Large intestine (tissue), 12 donors: ENCODE results near the gene EXOC1L. TPM values are rescaled to one million over a fixed set of nuclear protein-coding genes. Genes with fewer than 3 reads are reported as not detected.

Experiments used
- DNase-seq, 2 donors: peaks; one replicate each; pipeline versions ENCODE4 v3.0.0 to v3.0.0-alpha.2; 2013
- H3K27ac ChIP-seq: one replicate; pipeline ENCODE4 v1.5.1; 2013; ENCODE audit warnings: low read length
- H3K27me3 ChIP-seq: 2 replicates; pipeline ENCODE4 v1.6.1; 2013; ENCODE audit warnings: low read length; ENCODE audit not compliant: control insufficient read depth, insufficient read depth
- H3K36me3 ChIP-seq: 2 replicates; pipeline ENCODE4 v1.6.1; 2013; ENCODE audit warnings: low read length; ENCODE audit not compliant: control insufficient read depth, insufficient read depth
- H3K4me1 ChIP-seq: one replicate; pipeline ENCODE4 v1.6.1; 2013; ENCODE audit warnings: low read length; ENCODE audit not compliant: control insufficient read depth, insufficient read depth
- H3K4me3 ChIP-seq: one replicate; pipeline ENCODE4 v1.5.1; 2013; ENCODE audit warnings: low read length
- H3K9me3 ChIP-seq: one replicate; pipeline ENCODE4 v1.6.1; 2013; ENCODE audit warnings: mild to moderate bottlenecking, low read depth, low read length, moderate library complexity; ENCODE audit not compliant: control insufficient read depth
- WGBS: methylation state at CpG from one replicate; pipeline ENCODE4 v1.1.5; 2013; ENCODE audit warnings: low lambda C conversion rate; ENCODE audit not compliant: insufficient coverage; 5-methylcytosine and 5-hydroxymethylcytosine counted together
- long read RNA-seq, 11 donors: transcript quantifications; one replicate each; lab custom pipeline, GENCODE V29; 2026
- polyA plus RNA-seq: library from polyadenylated mRNA; unstranded; fragments of 120-200 nt; gene quantifications from one replicate; pipeline ENCODE4 v1.2.1, GENCODE V29; 2013

Gene EXOC1L, protein sequence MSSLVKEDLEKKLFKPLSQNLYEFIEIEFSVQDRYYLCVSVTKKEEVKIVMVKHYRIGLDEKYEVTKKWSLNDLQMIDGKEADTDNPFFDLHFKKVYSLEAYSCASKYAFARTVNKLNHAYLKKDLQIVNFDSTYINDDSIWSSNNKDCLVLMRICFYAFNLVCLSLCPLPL
- polyA plus RNA-seq: not detected
- long read RNA-seq, donor 1: 0 reads
- long read RNA-seq, donor 2: 0 reads
- long read RNA-seq, donor 3: 0 reads
- long read RNA-seq, donor 4: 0 reads
- long read RNA-seq, donor 5: 0 reads
- long read RNA-seq, donor 6: 0 reads
- long read RNA-seq, donor 7: 0 reads
- long read RNA-seq, donor 8: 0 reads
- long read RNA-seq, donor 9: 0 reads
- long read RNA-seq, donor 10: 0 reads
- long read RNA-seq, donor 11: 0 reads

DNA sequence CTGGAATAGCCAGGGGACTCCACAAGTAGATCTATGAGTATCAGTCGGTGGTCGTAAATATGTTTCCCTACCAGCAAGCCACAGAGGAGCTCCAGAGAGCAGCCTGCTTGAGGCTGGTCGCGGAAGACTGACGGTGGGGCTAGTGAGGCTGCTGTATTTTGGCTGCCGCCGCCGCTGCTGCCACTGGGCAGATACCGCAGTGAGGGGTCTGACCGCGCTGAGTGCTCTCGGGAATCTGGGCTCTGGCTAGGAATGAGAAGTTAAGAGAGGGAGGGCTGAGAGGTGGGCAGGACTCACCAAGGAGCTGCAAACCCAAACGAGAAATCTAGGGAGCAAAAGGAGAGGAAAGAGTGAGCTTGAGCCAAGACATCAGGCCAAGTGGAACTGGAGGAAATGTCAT, at the start of gene EXOC1L:
TSS of gene EXOC1L (plus strand) at position 157 of the 400 bp plus-strand sequence. CDS start at position 394, 237 bp downstream.
- no CpG with 5 or more reads among the region's 13 CpGs for WGBS
- no peak for DNase-seq
- H3K4me1 ChIP-seq: no peaks in the 10 kb centered on the region
- no peaks in the 10 kb centered on the region for H3K9me3 ChIP-seq
- no peak within 1 kb of the TSS for H3K27ac ChIP-seq
- peaks cover 13% of the 10 kb centered on the region for H3K27me3 ChIP-seq
- H3K4me3 ChIP-seq: no peak within 1 kb of the TSS
- H3K36me3 ChIP-seq: no peaks in the 10 kb centered on the region

- 58% methylated on average over 2 of the region's 3 CpGs for WGBS
- Histone ChIP-seq H3K36me3 (no peaks in the 10 kb centered on the region), H3K27me3 (no peaks in the 10 kb centered on the region), H3K4me1 (no peaks in the 10 kb centered on the region), H3K27ac (no peak overlapping the region), H3K4me3 (no peak overlapping the region), H3K9me3 (no peaks in the 10 kb centered on the region)
- DNase-seq: no peak
These were observed 48.9 kb upstream of the EXOC1L start for GRCh38 chr4:55770662-55771061.

DNA sequence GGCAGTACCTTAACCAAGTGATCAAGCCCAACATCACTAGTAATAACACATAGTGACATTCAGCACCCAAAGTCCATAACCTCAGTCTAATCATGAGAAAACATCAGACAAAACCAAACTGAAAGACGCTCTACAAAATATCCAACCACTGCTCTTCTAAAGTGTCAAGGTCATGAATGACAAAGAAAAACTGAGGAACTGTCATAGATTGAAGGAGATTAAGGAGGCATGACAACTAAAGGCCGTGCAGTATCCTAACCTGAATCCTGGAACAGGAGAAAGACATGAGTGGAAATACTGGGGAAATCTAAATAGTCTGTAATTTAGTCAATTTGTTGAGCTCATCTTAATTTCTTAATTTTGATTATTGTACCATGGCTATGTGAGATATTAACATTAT, 38.2 kb upstream of the EXOC1L start:
- no CpG with 5 or more reads among the region's 2 CpGs for WGBS
- H3K36me3 ChIP-seq: no peaks in the 10 kb centered on the region
- no peak overlapping the region for H3K4me3 ChIP-seq
- no peaks in the 10 kb centered on the region for H3K9me3 ChIP-seq
- DNase-seq: no peak
- peaks cover 6% of the 10 kb centered on the region for H3K27me3 ChIP-seq
- no peaks in the 10 kb centered on the region for H3K4me1 ChIP-seq
- no peak overlapping the region for H3K27ac ChIP-seq

- Histone ChIP-seq H3K36me3 (no peaks in the 10 kb centered on the region), H3K27ac (no peak overlapping the region), H3K27me3 (peaks cover 6% of the 10 kb centered on the region), H3K9me3 (no peaks in the 10 kb centered on the region), H3K4me1 (no peaks in the 10 kb centered on the region), H3K4me3 (no peak overlapping the region)
- DNase-seq: no peak
- no CpG with 5 or more reads among the region's 1 CpG for WGBS
These were observed 37.8 kb upstream of the EXOC1L start for GRCh38 chr4:55781812-55782211.

DNA sequence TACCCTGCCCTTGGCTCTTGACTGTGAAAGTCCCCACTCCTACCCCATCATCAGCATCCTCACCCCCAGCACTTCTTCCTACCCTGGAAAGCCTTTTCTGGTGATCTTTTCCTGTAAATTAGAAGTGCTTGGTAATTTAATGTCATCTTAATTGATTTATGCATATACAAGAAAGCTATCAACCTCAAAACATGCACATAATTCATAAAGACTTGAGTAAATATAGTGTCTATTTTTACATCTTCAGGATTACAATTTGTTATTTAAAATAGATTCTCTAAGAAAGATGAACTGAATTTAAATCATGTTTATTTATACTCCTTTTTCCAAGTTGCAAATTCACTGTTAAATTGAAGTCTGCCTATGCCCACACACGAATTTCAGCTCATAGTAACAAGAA, 36.0 kb upstream of the EXOC1L start:
- Histone ChIP-seq H3K9me3 (no peaks in the 10 kb centered on the region), H3K27me3 (peaks cover 6% of the 10 kb centered on the region), H3K27ac (no peak overlapping the region), H3K4me1 (no peaks in the 10 kb centered on the region), H3K36me3 (no peaks in the 10 kb centered on the region), H3K4me3 (no peak overlapping the region)
- DNase-seq: no peak
- 60% methylated on average over 1 of the region's 1 CpG for WGBS

DNA sequence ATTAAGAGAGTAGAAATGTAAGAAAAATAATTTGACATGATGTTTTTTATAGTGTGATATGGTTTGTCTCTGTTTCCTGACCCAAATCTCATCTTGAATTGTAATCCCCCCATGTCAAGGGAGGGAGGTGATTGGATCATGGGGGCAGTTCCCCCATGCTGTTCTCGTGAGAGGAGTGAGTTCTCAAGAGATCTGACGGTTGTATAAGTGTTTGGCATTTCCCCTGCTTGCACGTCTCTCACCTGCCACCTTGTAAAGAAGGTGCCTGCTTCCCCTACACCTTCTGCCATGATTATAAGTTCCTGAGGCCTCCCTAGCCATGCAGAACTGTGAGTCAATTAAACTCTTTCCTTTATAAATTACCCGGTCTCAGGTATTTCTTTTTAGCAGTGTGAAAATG, 34.8 kb upstream of the EXOC1L start:
- no peak overlapping the region for H3K4me3 ChIP-seq
- H3K36me3 ChIP-seq: no peaks in the 10 kb centered on the region
- H3K4me1 ChIP-seq: no peaks in the 10 kb centered on the region
- WGBS: 60% methylated on average over 1 of the region's 4 CpGs
- H3K27me3 ChIP-seq: peaks cover 6% of the 10 kb centered on the region
- no peak for DNase-seq
- no peaks in the 10 kb centered on the region for H3K9me3 ChIP-seq
- H3K27ac ChIP-seq: no peak overlapping the region

DNA sequence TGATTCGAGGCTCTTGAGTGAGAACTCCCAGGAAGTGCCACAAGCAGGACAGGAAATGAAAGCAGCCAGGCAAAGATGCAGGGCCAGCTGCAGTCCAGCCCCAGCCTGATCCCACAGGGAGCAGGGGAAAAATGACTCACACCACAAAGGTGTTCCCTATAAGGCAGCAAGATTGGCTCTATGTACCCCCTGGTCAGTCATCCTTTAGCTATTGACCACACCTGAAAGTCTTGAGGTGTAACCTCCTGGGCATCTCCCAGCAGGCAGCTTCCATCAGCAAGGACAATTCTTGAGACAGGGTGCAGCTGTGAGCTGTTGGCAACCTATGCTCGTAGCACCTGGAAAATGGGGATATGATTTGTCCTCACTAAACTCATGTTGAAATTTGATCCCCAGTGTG, 27.9 kb upstream of the EXOC1L start:
- no CpG with 5 or more reads among the region's 2 CpGs for WGBS
- no peaks in the 10 kb centered on the region for H3K9me3 ChIP-seq

DNA sequence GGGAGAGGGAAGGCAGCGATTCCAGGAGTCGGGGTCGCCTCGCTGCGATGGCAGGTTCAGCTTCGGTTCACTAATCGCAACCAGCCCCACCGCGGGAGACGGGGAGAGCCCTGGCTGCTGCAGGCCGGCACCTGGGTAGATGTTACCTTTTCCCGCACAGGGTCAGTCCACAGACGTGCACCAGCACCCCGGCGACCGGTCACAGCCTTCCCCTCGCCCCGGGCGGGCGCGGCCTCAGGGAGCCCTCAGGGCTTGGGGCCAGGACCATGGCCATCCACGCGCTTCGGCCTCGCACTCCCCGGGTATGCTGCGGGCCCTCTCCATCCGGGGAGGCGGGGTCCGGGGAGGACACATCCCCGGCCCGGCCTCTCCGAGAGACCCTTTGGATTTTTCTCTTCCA, 26.1 kb upstream of the EXOC1L start:
- H3K36me3 ChIP-seq: no peaks in the 10 kb centered on the region
- no peaks in the 10 kb centered on the region for H3K9me3 ChIP-seq
- no peak overlapping the region for H3K4me3 ChIP-seq
- H3K27ac ChIP-seq: no peak overlapping the region
- no CpG with 5 or more reads among the region's 33 CpGs for WGBS
- no peaks in the 10 kb centered on the region for H3K4me1 ChIP-seq
- H3K27me3 ChIP-seq: peaks cover 39% of the 10 kb centered on the region
- no peak for DNase-seq

More for the DNA sequence above, 27.9 kb upstream of the EXOC1L start:
- Histone ChIP-seq H3K4me1 (no peaks in the 10 kb centered on the region), H3K36me3 (no peaks in the 10 kb centered on the region), H3K4me3 (no peak overlapping the region), H3K27ac (no peak overlapping the region), H3K27me3 (peaks cover 34% of the 10 kb centered on the region)
- DNase-seq: no peak

DNA sequence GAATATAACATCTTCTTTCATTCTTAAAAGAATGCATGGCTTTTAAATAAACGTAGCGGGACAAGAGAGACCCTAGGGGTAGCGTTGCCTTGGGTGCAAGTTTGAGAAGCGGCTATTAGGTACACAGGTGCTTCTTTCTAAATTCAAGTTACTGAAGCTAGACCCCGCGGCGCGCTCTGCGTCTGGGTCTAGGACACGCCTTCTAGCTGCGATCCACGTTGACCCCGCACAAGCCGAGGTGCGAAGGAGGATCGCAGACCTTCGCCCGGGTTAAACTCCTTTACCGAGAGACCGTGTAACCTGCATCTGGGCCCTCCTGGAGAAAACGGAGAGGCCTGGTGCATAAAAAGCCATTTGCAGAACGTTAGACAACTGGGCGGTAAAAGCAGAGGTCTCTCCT, 25.5 kb upstream of the EXOC1L start:
- no CpG with 5 or more reads among the region's 23 CpGs for WGBS
- Histone ChIP-seq H3K36me3 (no peaks in the 10 kb centered on the region), H3K27ac (no peak overlapping the region), H3K4me3 (no peak overlapping the region), H3K4me1 (no peaks in the 10 kb centered on the region), H3K27me3 (peaks cover 39% of the 10 kb centered on the region), H3K9me3 (no peaks in the 10 kb centered on the region)
- DNase-seq: no peak

DNA sequence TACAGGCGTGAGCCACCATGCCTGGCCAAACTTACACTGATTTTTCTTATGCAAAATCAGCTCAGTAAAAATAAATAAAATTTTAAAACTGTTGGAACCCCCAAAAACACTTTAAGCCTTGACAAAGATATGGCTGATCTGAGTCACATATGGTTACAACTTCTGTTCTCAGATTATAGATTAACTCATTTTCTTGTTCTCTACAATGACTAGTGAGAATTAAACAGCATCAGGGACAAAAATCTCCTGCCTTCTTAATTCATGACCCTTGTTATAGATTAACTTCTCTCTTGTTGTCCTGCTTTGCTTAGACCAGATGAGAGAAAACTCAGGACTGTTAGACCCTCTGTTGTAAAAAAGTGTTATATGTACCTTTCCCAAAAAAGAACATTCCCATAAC, 24.2 kb upstream of the EXOC1L start:
- no peaks in the 10 kb centered on the region for H3K4me1 ChIP-seq

DNA sequence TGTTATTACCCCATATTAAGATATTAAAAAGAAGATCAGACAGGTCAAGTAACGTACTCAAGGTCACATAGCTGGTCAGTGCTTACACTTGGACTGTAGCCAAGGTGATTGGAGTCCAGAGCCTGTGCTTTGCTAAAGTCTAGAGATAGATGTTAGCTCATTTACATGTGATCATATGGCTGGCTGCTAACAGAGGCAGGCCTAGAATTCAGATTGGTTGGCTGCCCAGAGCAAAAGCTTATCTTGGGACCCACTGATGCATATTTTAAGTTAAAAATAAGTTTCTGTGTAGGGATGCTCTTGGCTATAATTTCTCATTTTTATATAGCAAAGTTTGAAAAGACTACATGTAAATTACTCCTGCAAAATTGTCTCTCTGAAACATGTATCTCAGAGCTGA, 18.1 kb upstream of the EXOC1L start:
- Histone ChIP-seq H3K4me3 (no peak overlapping the region), H3K9me3 (no peaks in the 10 kb centered on the region), H3K27me3 (peaks cover 10% of the 10 kb centered on the region), H3K27ac (no peak overlapping the region), H3K36me3 (no peaks in the 10 kb centered on the region), H3K4me1 (no peaks in the 10 kb centered on the region)
- no peak for DNase-seq
- no CpG with 5 or more reads among the region's 1 CpG for WGBS

More for the DNA sequence above, 24.2 kb upstream of the EXOC1L start:
- H3K27ac ChIP-seq: no peak overlapping the region
- no peaks in the 10 kb centered on the region for H3K36me3 ChIP-seq
- H3K27me3 ChIP-seq: peaks cover 39% of the 10 kb centered on the region
- H3K4me3 ChIP-seq: no peak overlapping the region
- no CpG with 5 or more reads among the region's 1 CpG for WGBS
- DNase-seq: no peak
- H3K9me3 ChIP-seq: no peaks in the 10 kb centered on the region
